ENCODE results near the gene SYPL2.
"Not testable (repeated sequence)": the region's sequence is repeated elsewhere in the genome, so short reads cannot be mapped to it uniquely, and the experiment has no call there.

The SYPL2 gene

GRCh38 chr1:109444346-109444745, 22.0 kb upstream of the SYPL2 start:
- DNase-seq (ENCODE audit: insufficient read length) (no peak), FAIRE-seq (no peak)
- no peak for TF ChIP-seq POLR2AphosphoS5 (IDR thresholded peaks at IDR 0.05; ENCODE audit: low read depth, low read length)
- TF ChIP-seq POLR2A (IDR thresholded peaks at IDR 0.05; ENCODE audit: low read depth, low read length): no peak
- no peak for TF ChIP-seq TAF1 (IDR thresholded peaks at IDR 0.05; ENCODE audit: borderline replicate concordance, low read depth, low read length)

GRCh38 chr1:109445949-109446695, 20.2 kb upstream of the SYPL2 start:
- not testable (repeated sequence) for FAIRE-seq; DNase-seq (ENCODE audit: insufficient read length)

GRCh38 chr1:109447524-109447923, 18.8 kb upstream of the SYPL2 start:
- FAIRE-seq (no peak), DNase-seq (ENCODE audit: insufficient read length) (no peak)
- TF ChIP-seq TAF1 (IDR thresholded peaks at IDR 0.05; ENCODE audit: borderline replicate concordance, low read depth, low read length) (no peak), POLR2AphosphoS5 (IDR thresholded peaks at IDR 0.05; ENCODE audit: low read depth, low read length) (no peak), POLR2A (IDR thresholded peaks at IDR 0.05; ENCODE audit: low read depth, low read length) (no peak)

GRCh38 chr1:109454497-109455133, 11.7 kb upstream of the SYPL2 start:
- FAIRE-seq (no peak), DNase-seq (ENCODE audit: insufficient read length) (no peak)
- TF ChIP-seq TAF1 (IDR thresholded peaks at IDR 0.05; ENCODE audit: borderline replicate concordance, low read depth, low read length): no peak
- no peak for TF ChIP-seq POLR2A (IDR thresholded peaks at IDR 0.05; ENCODE audit: low read depth, low read length)
- no peak for TF ChIP-seq POLR2AphosphoS5 (IDR thresholded peaks at IDR 0.05; ENCODE audit: low read depth, low read length)

GRCh38 chr1:109457819-109458218, 8.5 kb upstream of the SYPL2 start:
- FAIRE-seq: no peak
- no peak for DNase-seq (ENCODE audit: insufficient read length)
- no peak for TF ChIP-seq POLR2AphosphoS5 (IDR thresholded peaks at IDR 0.05; ENCODE audit: low read depth, low read length)
- TF ChIP-seq TAF1 (IDR thresholded peaks at IDR 0.05; ENCODE audit: borderline replicate concordance, low read depth, low read length): no peak
- TF ChIP-seq POLR2A (IDR thresholded peaks at IDR 0.05; ENCODE audit: low read depth, low read length): no peak

- DNase-seq (ENCODE audit: insufficient read length): no peak
- TF ChIP-seq POLR2AphosphoS5 (IDR thresholded peaks at IDR 0.05; ENCODE audit: low read depth, low read length) (no peak), POLR2A (IDR thresholded peaks at IDR 0.05; ENCODE audit: low read depth, low read length) (no peak), TAF1 (IDR thresholded peaks at IDR 0.05; ENCODE audit: borderline replicate concordance, low read depth, low read length) (no peak)
- no peak for FAIRE-seq
These were observed 258 bp upstream of the SYPL2 start for GRCh38 chr1:109466125-109466451.

GRCh38 chr1:109467301-109467777, 993 bp downstream of the SYPL2 start:
- no peak for DNase-seq (ENCODE audit: insufficient read length)
- no peak for FAIRE-seq
- TF ChIP-seq POLR2AphosphoS5 (IDR thresholded peaks at IDR 0.05; ENCODE audit: low read depth, low read length) (no peak), TAF1 (IDR thresholded peaks at IDR 0.05; ENCODE audit: borderline replicate concordance, low read depth, low read length) (no peak), POLR2A (IDR thresholded peaks at IDR 0.05; ENCODE audit: low read depth, low read length) (no peak)

GRCh38 chr1:109468061-109468460, 1.7 kb downstream of the SYPL2 start:
- no peak for DNase-seq (ENCODE audit: insufficient read length)
- FAIRE-seq: no peak
- TF ChIP-seq POLR2A (IDR thresholded peaks at IDR 0.05; ENCODE audit: low read depth, low read length): no peak
- TF ChIP-seq POLR2AphosphoS5 (IDR thresholded peaks at IDR 0.05; ENCODE audit: low read depth, low read length): no peak
- TF ChIP-seq TAF1 (IDR thresholded peaks at IDR 0.05; ENCODE audit: borderline replicate concordance, low read depth, low read length): no peak

- no peak for TF ChIP-seq TAF1 (IDR thresholded peaks at IDR 0.05; ENCODE audit: borderline replicate concordance, low read depth, low read length)
- TF ChIP-seq POLR2A (IDR thresholded peaks at IDR 0.05; ENCODE audit: low read depth, low read length): no peak
- TF ChIP-seq POLR2AphosphoS5 (IDR thresholded peaks at IDR 0.05; ENCODE audit: low read depth, low read length): no peak
- FAIRE-seq (no peak), DNase-seq (ENCODE audit: insufficient read length) (no peak)
These were observed 2.6 kb downstream of the SYPL2 start for GRCh38 chr1:109468903-109469302.

- TF ChIP-seq POLR2A (IDR thresholded peaks at IDR 0.05; ENCODE audit: low read depth, low read length): no peak
- no peak for TF ChIP-seq TAF1 (IDR thresholded peaks at IDR 0.05; ENCODE audit: borderline replicate concordance, low read depth, low read length)
- TF ChIP-seq POLR2AphosphoS5 (IDR thresholded peaks at IDR 0.05; ENCODE audit: low read depth, low read length): no peak
- FAIRE-seq (no peak), DNase-seq (ENCODE audit: insufficient read length) (no peak)
These were observed 3.9 kb downstream of the SYPL2 start for GRCh38 chr1:109470245-109470644.

- no peak for FAIRE-seq
- no peak for DNase-seq (ENCODE audit: insufficient read length)
- TF ChIP-seq TAF1 (IDR thresholded peaks at IDR 0.05; ENCODE audit: borderline replicate concordance, low read depth, low read length) (no peak), POLR2A (IDR thresholded peaks at IDR 0.05; ENCODE audit: low read depth, low read length) (no peak), POLR2AphosphoS5 (IDR thresholded peaks at IDR 0.05; ENCODE audit: low read depth, low read length) (no peak)
These were observed 6.4 kb downstream of the SYPL2 start for GRCh38 chr1:109472779-109473178.

GRCh38 chr1:109473284-109474057, 7.1 kb downstream of the SYPL2 start:
- DNase-seq (ENCODE audit: insufficient read length); FAIRE-seq: not testable (repeated sequence)
